ENCODE results near the gene TLE1.

The TLE1 gene

GRCh38 chr9:81537964-81538363 is 151.4 kb downstream of the TLE1 start:
- H3K4me3 ChIP-seq (ENCODE audit: low read depth, low read length) = no peak overlapping the region
- DNase-seq (ENCODE audit: low read depth) = no peak
- TF ChIP-seq CTCF (IDR thresholded peaks at IDR 0.05; ENCODE audit: low read depth, low read length, missing control alignments) = no peak

- TF ChIP-seq CTCF (IDR thresholded peaks at IDR 0.05; ENCODE audit: low read depth, low read length, missing control alignments) = no peak
- DNase-seq (ENCODE audit: low read depth) = no peak
- H3K4me3 ChIP-seq (ENCODE audit: low read depth, low read length) = no peak overlapping the region
These were observed 152.9 kb downstream of the TLE1 start for GRCh38 chr9:81536242-81537025.

- TF ChIP-seq CTCF (IDR thresholded peaks at IDR 0.05; ENCODE audit: low read depth, low read length, missing control alignments) = no peak
- H3K4me3 ChIP-seq (ENCODE audit: low read depth, low read length) = no peak overlapping the region
- no peak for DNase-seq (ENCODE audit: low read depth)
These were observed 153.7 kb downstream of the TLE1 start for GRCh38 chr9:81535542-81536241.

GRCh38 chr9:81534138-81534875 is 155.0 kb downstream of the TLE1 start:
- TF ChIP-seq CTCF (IDR thresholded peaks at IDR 0.05; ENCODE audit: low read depth, low read length, missing control alignments) = no peak
- no peak overlapping the region for H3K4me3 ChIP-seq (ENCODE audit: low read depth, low read length)
- no peak for DNase-seq (ENCODE audit: low read depth)

All from GM12864 (cell line).